Neural crest cell (in vitro differentiated cells): ENCODE results near the gene SCML2. TPM values are rescaled to one million over a fixed set of nuclear protein-coding genes. Genes with fewer than 3 reads are reported as not detected.
A peak's percentile ranks its signal among the peaks of the same experiment; 100 is the strongest.

Experiments
- DNase-seq: peaks from one replicate; pipeline ENCODE4 v3.0.0; 2021; ENCODE audit warnings: low read depth, mixed read lengths, low spot score
- H3K27ac Mint-ChIP-seq: one replicate; pipeline ENCODE4 v1.8.0; 2021; ENCODE audit warnings: mild to moderate bottlenecking, mixed read lengths; ENCODE audit not compliant: unreplicated experiment
- H3K27me3 Mint-ChIP-seq: 2 replicates; pipeline ENCODE4 v1.8.0; 2021; ENCODE audit warnings: low read depth, mild to moderate bottlenecking, mixed read lengths
- H3K36me3 Mint-ChIP-seq: 2 replicates; pipeline ENCODE4 v1.8.0; 2021; ENCODE audit warnings: low read depth, mild to moderate bottlenecking, mixed read lengths
- H3K4me1 Mint-ChIP-seq: 2 replicates; pipeline ENCODE4 v1.8.0; 2021; ENCODE audit warnings: mixed read lengths
- H3K4me3 Mint-ChIP-seq: one replicate; pipeline ENCODE4 v1.8.0; 2021; ENCODE audit warnings: mild to moderate bottlenecking, mixed read lengths
- H3K9me3 Mint-ChIP-seq: 2 replicates; pipeline ENCODE4 v1.8.0; 2021; ENCODE audit warnings: mixed read lengths
- total RNA-seq: library from RNA; stranded (reverse); gene quantifications from 2 replicates; pipeline ENCODE4 v1.2.1, GENCODE V29; 2021
- TF ChIP-seq, protein P1 (sequence below): fragments of 200-600 bp; sonication (generic); conservative IDR thresholded peaks from 2 replicates; pipeline ENCODE4 v1.5.0; 2021; ENCODE audit warnings: antibody characterized with exemption, mild to moderate bottlenecking

SCML2 gene
- total RNA-seq, 1 donor from 2014 or later, result 14.2 TPM

DNA sequence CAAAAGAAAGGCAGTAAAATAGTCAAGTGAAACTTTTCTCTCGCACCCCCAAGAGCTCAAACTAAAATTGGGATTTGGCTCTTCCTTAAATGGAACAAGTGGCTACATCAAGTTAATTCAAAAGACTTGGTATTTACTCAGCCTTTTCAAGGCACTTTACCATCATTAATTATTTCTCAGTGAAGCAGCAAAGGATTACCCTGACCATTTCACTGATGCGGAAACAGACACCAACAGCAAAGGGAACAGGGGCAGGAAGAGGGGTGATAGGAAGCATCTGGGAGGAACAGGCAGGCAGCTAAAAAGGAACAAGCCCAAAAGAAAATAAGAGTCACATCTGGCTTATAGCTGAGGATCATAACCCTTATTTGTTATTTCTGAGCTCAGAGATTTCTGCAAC, 2.7 kb downstream of the SCML2 start:
- H3K27ac Mint-ChIP-seq, result no peak overlapping the region
- no peaks in the 10 kb centered on the region for H3K36me3 Mint-ChIP-seq
- H3K4me3 Mint-ChIP-seq, result peak overlapping the region; percentile 68
- peaks cover 21% of the 10 kb centered on the region for H3K4me1 Mint-ChIP-seq
- H3K9me3 Mint-ChIP-seq, result no peaks in the 10 kb centered on the region
- H3K27me3 Mint-ChIP-seq, result peaks cover 19% of the 10 kb centered on the region
- no peak for DNase-seq
- TF ChIP-seq, protein P1, sequence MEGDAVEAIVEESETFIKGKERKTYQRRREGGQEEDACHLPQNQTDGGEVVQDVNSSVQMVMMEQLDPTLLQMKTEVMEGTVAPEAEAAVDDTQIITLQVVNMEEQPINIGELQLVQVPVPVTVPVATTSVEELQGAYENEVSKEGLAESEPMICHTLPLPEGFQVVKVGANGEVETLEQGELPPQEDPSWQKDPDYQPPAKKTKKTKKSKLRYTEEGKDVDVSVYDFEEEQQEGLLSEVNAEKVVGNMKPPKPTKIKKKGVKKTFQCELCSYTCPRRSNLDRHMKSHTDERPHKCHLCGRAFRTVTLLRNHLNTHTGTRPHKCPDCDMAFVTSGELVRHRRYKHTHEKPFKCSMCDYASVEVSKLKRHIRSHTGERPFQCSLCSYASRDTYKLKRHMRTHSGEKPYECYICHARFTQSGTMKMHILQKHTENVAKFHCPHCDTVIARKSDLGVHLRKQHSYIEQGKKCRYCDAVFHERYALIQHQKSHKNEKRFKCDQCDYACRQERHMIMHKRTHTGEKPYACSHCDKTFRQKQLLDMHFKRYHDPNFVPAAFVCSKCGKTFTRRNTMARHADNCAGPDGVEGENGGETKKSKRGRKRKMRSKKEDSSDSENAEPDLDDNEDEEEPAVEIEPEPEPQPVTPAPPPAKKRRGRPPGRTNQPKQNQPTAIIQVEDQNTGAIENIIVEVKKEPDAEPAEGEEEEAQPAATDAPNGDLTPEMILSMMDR, result no peak

DNA sequence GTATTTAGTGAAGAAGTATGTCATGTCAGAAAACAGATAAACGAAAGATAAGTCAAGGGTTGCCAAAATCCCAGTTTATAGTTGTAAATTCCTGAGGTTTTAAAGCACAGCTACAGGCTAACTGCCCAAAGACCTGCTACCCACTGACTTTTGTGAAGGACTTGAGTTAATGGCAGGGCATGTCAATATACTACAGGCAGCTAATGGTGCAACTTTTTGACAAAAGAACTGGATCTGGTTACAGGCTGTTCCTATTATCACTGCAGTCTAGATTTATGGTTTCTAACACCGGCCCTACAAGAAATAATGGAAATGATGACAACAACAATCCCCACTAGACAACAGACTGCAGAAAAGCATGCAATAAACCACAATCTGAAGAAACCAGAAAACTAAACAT, 6.4 kb downstream of the SCML2 start:
- DNase-seq, result no peak
- H3K27ac Mint-ChIP-seq, result no peak overlapping the region
- no peaks in the 10 kb centered on the region for H3K9me3 Mint-ChIP-seq
- no peak overlapping the region for H3K4me3 Mint-ChIP-seq
- H3K36me3 Mint-ChIP-seq, result no peaks in the 10 kb centered on the region
- H3K27me3 Mint-ChIP-seq, result no peaks in the 10 kb centered on the region
- TF ChIP-seq, protein P1, result no peak
- H3K4me1 Mint-ChIP-seq, result peaks cover 15% of the 10 kb centered on the region

DNA sequence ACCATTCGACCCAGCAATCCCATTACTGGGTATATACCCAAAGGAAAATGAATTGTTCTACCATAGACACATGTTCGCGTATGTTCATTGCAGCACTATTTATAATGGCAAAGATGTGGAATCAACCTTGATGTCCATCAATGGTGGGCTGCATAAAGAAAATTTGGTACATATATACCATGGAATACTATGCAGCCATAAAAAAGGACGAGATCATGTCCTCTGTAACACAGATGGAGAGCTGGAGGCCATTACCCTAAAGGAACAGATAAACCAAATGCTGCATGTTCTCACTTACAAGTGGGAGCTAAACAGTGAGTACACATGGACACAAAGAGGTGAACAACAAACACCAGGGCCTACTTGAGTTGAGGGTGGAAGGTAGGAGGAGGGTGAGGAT, 45.1 kb downstream of the SCML2 start:
- Mint-ChIP-seq H3K27me3 (no peaks in the 10 kb centered on the region), H3K4me3 (no peak overlapping the region), H3K27ac (no peak overlapping the region), H3K36me3 (peaks cover 39% of the 10 kb centered on the region), H3K9me3 (peaks cover 22% of the 10 kb centered on the region), H3K4me1 (no peaks in the 10 kb centered on the region)
- DNase-seq, result no peak
- TF ChIP-seq, protein P1, result no peak

DNA sequence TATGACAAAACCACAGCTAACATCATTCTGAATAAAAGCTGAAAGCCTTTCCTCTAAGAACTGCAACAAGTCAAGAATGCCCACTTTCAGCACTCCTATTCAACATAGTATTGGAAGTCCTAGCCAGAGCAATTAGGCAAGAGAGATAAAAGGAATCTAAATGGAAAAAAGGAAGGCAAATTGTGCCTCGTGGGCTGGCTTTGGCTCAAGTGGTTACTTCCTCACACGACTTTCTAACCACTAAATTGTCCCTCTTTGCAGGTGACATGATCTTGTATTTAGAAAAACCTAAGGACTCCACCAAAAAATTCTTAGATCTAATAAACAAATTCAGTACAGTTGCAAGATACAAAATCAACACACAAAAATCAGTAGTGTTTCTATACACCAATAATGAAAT, 57.2 kb downstream of the SCML2 start:
- peaks cover 6% of the 10 kb centered on the region for H3K4me1 Mint-ChIP-seq
- TF ChIP-seq, protein P1, result no peak
- DNase-seq, result no peak
- H3K27ac Mint-ChIP-seq, result no peak overlapping the region
- no peak overlapping the region for H3K4me3 Mint-ChIP-seq
- H3K9me3 Mint-ChIP-seq, result peaks cover 13% of the 10 kb centered on the region
- no peaks in the 10 kb centered on the region for H3K27me3 Mint-ChIP-seq
- peaks cover 21% of the 10 kb centered on the region for H3K36me3 Mint-ChIP-seq

DNA sequence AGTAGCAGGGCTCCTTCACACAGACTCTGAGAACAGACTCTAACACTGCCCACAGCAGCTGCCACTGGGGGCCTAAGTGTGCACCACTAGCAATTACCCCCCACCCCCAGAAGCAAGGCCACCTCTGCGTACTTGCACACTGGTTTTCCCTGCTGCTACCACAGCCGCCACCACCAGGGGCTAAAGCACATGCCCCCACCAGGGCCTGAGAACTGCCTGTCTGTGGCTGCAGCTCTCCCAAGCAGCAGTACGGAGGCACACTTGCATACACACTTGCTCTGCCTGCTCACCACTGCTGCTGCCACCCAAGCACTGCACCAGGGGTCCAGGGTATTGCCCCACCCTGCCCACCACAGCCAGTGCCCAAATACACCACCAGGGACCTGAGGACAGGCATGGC, 59.6 kb downstream of the SCML2 start:
- H3K36me3 Mint-ChIP-seq, result peaks cover 21% of the 10 kb centered on the region
- peaks cover 13% of the 10 kb centered on the region for H3K9me3 Mint-ChIP-seq
- peaks cover 19% of the 10 kb centered on the region for H3K4me1 Mint-ChIP-seq
- H3K27me3 Mint-ChIP-seq, result no peaks in the 10 kb centered on the region
- TF ChIP-seq, protein P1, result no peak
- no peak overlapping the region for H3K27ac Mint-ChIP-seq
- H3K4me3 Mint-ChIP-seq, result no peak overlapping the region
- DNase-seq, result no peak

DNA sequence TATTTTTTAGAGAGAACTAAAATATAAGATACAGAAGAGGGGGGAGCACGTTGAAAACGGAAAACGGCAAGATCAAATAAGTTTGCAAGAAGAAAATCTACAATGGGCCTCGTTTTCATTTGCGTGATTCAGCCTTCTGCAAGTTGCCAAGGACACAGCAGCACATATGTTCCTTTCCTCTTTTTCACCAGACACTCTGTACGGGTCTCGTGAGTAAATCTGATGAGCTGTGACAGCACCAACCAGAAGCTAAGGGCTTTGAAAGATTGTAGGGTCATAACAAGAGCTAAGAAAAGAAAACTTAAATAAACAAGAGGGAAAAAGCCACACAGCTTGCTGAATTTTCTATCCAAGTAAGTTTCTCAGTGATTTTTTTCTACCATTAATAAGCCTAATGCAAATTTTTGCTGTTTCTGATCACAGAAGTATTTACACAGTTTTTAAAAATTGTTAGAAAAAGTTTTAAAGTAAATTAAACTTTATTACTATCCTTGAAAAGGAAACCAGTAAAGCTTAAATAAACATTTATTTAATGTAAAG, 63.4 kb downstream of the SCML2 start:
- no peak for DNase-seq
- Mint-ChIP-seq H3K36me3 (peaks cover 7% of the 10 kb centered on the region), H3K4me3 (no peak overlapping the region), H3K27me3 (no peaks in the 10 kb centered on the region), H3K4me1 (peaks cover 36% of the 10 kb centered on the region), H3K27ac (peak overlapping the region; percentile 91), H3K9me3 (peaks cover 4% of the 10 kb centered on the region)
- TF ChIP-seq, protein P1, result no peak
